Measurements from ENCODE around the gene RGS16.

DNA sequence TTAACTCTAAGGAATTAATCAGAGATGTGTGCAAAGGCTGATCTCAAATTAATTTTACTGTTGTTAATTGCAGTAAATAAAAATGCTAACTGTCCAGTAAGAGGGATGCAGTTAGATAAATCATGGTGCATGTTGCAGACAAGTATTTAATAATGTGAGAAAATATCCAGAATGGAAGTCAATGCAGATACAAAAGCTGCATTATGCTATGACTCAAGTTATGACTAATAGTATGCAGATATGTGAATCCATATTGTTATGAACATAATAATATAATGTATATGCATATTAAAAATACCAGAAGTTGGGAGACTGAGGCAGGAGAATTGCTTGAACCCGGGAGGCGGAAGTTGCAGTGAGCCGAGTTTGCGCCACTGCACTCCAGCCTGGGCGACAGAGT is 36.6 kb downstream of the RGS16 start:
- TF ChIP-seq, protein P1, sequence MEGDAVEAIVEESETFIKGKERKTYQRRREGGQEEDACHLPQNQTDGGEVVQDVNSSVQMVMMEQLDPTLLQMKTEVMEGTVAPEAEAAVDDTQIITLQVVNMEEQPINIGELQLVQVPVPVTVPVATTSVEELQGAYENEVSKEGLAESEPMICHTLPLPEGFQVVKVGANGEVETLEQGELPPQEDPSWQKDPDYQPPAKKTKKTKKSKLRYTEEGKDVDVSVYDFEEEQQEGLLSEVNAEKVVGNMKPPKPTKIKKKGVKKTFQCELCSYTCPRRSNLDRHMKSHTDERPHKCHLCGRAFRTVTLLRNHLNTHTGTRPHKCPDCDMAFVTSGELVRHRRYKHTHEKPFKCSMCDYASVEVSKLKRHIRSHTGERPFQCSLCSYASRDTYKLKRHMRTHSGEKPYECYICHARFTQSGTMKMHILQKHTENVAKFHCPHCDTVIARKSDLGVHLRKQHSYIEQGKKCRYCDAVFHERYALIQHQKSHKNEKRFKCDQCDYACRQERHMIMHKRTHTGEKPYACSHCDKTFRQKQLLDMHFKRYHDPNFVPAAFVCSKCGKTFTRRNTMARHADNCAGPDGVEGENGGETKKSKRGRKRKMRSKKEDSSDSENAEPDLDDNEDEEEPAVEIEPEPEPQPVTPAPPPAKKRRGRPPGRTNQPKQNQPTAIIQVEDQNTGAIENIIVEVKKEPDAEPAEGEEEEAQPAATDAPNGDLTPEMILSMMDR (IDR thresholded peaks at IDR 0.05), result no peak
- TF ChIP-seq EZH2 (IDR thresholded peaks at IDR 0.05), result no peak
- TF ChIP-seq EZH2phosphoT487 (IDR thresholded peaks at IDR 0.05), result no peak

Measured in neural progenitor cell (in vitro differentiated cells).